B cell (primary cell): ENCODE measurements around the gene CHD9NB. TPM values are rescaled to one million over a fixed set of nuclear protein-coding genes. Genes with fewer than 3 reads are reported as not detected.
"Not testable (repeated sequence)": the region's sequence is repeated elsewhere in the genome, so short reads cannot be mapped to it uniquely, and the experiment has no call there.

Source experiments
- ATAC-seq: fragments of 200-7000 bp; cut with Tn5 transposase; one replicate; pipeline ENCODE4 v1.10.0; 2021; ENCODE audit warnings: low read depth, mild to moderate bottlenecking, moderate number of reproducible peaks, moderate library complexity
- CTCF ChIA-PET: fragments of 350-600 bp; sonication (Branson Sonifier 250); formaldehyde crosslinking; loops from one replicate; lab custom pipeline; 2021; ENCODE audit warnings: antibody characterized with exemption, inconsistent platforms; lab: Charles Lee
- POLR2A ChIA-PET: fragments of 350-600 bp; sonication (Branson Sonifier 250); formaldehyde crosslinking; loops from one replicate; lab custom pipeline; 2021; ENCODE audit warnings: antibody characterized with exemption; lab: Charles Lee
- DNase-seq: peaks from one replicate; pipeline ENCODE4 v3.0.0; 2013
- H2AFZ ChIP-seq: 2 replicates; pipeline ENCODE4 v1.6.1; 2012; ENCODE audit warnings: mild to moderate bottlenecking, low read depth, low read length; ENCODE audit not compliant: insufficient read depth, poor library complexity, severe bottlenecking
- H3K27ac ChIP-seq, 2 donors: 1 replicate in 1 of 2; 2 replicates in 1 of 2; pipeline ENCODE4 v1.5.1; 2012 to 2013; ENCODE audit warnings: low read length in 2 of 2, mild to moderate bottlenecking in 2 of 2, moderate library complexity in 1 of 2
- H3K27me3 ChIP-seq, 4 experiments: fragments of 200-600 bp in 1 of 4; sonication (generic) in 1 of 4; replicated peaks in 1 of 4; 1 replicate in 2 of 4; 2 replicates in 2 of 4; pipeline versions ENCODE4 v1.6.1 to v1.7.0; 2013 to 2016; ENCODE audit warnings: low read length in 3 of 4, mild to moderate bottlenecking in 2 of 4, mixed read lengths in 1 of 4, moderate library complexity in 1 of 4; ENCODE audit not compliant: insufficient read depth in 4 of 4, control insufficient read depth in 3 of 4; ENCODE audit errors: control extremely low read depth in 1 of 4
- H3K36me3 ChIP-seq, 2 experiments: replicated peaks in 1 of 2; 1 replicate in 1 of 2; 2 replicates in 1 of 2; pipeline versions ENCODE4 v1.6.1 to v1.7.1; 2013; ENCODE audit warnings: low read length in 1 of 2; ENCODE audit not compliant: insufficient read depth in 2 of 2, control insufficient read depth in 1 of 2; ENCODE audit errors: control extremely low read depth in 1 of 2, extremely low read depth in 1 of 2
- H3K4me1 ChIP-seq, 2 donors: fragments of 200-600 bp in 1 of 2; sonication (generic) in 1 of 2; 1 replicate in 1 of 2; 2 replicates in 1 of 2; pipeline versions ENCODE4 v1.5.1 to v1.6.1; 2013 to 2017; ENCODE audit warnings: low read length in 2 of 2; ENCODE audit not compliant: control insufficient read depth in 2 of 2, insufficient read depth in 2 of 2
- H3K4me2 ChIP-seq: replicated peaks from 2 replicates; pipeline ENCODE3; 2012; ENCODE audit warnings: mild to moderate bottlenecking, low read depth, low read length; ENCODE audit not compliant: poor library complexity, severe bottlenecking
- H3K4me3 ChIP-seq, 5 experiments: fragments of 200-600 bp in 1 of 5; sonication (generic) in 1 of 5; 1 replicate in 3 of 5; 2 replicates in 2 of 5; pipeline versions ENCODE4 v1.5.1 to v1.7.0; 2011 to 2016; ENCODE audit warnings: low read length in 4 of 5, mild to moderate bottlenecking in 4 of 5, low read depth in 2 of 5, control low read depth in 1 of 5, moderate library complexity in 1 of 5; ENCODE audit not compliant: insufficient read depth in 1 of 5; ENCODE audit errors: control extremely low read depth in 1 of 5, extremely low read depth in 1 of 5
- H3K79me2 ChIP-seq: fragments of 200-600 bp; sonication (generic); one replicate; pipeline ENCODE4 v1.6.0; 2016; ENCODE audit warnings: low read length; ENCODE audit not compliant: control insufficient read depth, insufficient read depth
- H3K9ac ChIP-seq: fragments of 200-600 bp; sonication (generic); 2 replicates; pipeline ENCODE4 v1.6.1; 2017; ENCODE audit warnings: mild to moderate bottlenecking, low read length, moderate library complexity
- H3K9me3 ChIP-seq, 3 donors: one replicate each; pipeline versions ENCODE4 v1.6.1 to v1.7.1; 2013; ENCODE audit warnings: low read length in 2 of 3; ENCODE audit not compliant: control insufficient read depth in 2 of 3, insufficient read depth in 1 of 3; ENCODE audit errors: control extremely low read depth in 1 of 3
- H4K20me1 ChIP-seq: 2 replicates; pipeline ENCODE4 v1.6.0; 2012; ENCODE audit warnings: mild to moderate bottlenecking, low read length; ENCODE audit not compliant: insufficient read depth, control insufficient read depth, poor library complexity, severe bottlenecking
- H3K27ac Mint-ChIP-seq: one replicate; pipeline ENCODE4 v1.8.0; 2021; ENCODE audit warnings: mixed read lengths
- H3K27me3 Mint-ChIP-seq: one replicate; pipeline ENCODE4 v1.8.0; 2021; ENCODE audit warnings: mixed read lengths
- H3K4me1 Mint-ChIP-seq: one replicate; pipeline ENCODE4 v1.8.0; 2021; ENCODE audit warnings: mixed read lengths
- H3K4me3 Mint-ChIP-seq: one replicate; pipeline ENCODE4 v1.8.0; 2021; ENCODE audit warnings: mixed read lengths
- H3K9me3 Mint-ChIP-seq: one replicate; pipeline ENCODE4 v1.8.0; 2022; ENCODE audit warnings: mixed read lengths; ENCODE audit not compliant: insufficient read depth
- EZH2 ChIP-seq: IDR thresholded peaks from 2 replicates; pipeline ENCODE4 v1.6.1; 2012; ENCODE audit warnings: borderline replicate concordance, low read depth, mild to moderate bottlenecking, moderate library complexity, low read length; ENCODE audit not compliant: insufficient read depth, poor library complexity, severe bottlenecking
- WGBS: methylation state at CpG from one replicate; pipeline ENCODE4 v1.1.5; 2013; ENCODE audit warnings: missing lambda C conversion rate; ENCODE audit not compliant: insufficient coverage; 5-methylcytosine and 5-hydroxymethylcytosine counted together
- intact Hi-C: fragments of 100-400 bp; cut with micrococcal nuclease; formaldehyde crosslinking; loops from one replicate; pipeline ENCODE4 v1.10.0; 2022
- polyA plus RNA-seq: library from polyadenylated mRNA; depleted of rRNA; stranded (reverse); fragments of >200 nt; gene quantifications from 2 replicates; pipeline ENCODE4 v1.2.3, GENCODE V29; 2012
- total RNA-seq, 2 donors: library from RNA; stranded (reverse); fragments of 120-200 nt in 1 of 2; gene quantifications; 1 replicate in 1 of 2; 2 replicates in 1 of 2; pipeline versions ENCODE4 v1.2.3 to v1.2.4, GENCODE V29; 2013 to 2022
- TF ChIP-seq, protein P1 (sequence below): fragments of 200-600 bp; IDR thresholded peaks from one replicate; pipeline ENCODE4 v1.8.0; 2022; ENCODE audit warnings: antibody characterized with exemption, mild to moderate bottlenecking

CHD9NB gene
- total and polyA plus RNA-seq, 2 donors (not counting 1 experiment from before 2014, with no cell fraction given), result not detected

DNA sequence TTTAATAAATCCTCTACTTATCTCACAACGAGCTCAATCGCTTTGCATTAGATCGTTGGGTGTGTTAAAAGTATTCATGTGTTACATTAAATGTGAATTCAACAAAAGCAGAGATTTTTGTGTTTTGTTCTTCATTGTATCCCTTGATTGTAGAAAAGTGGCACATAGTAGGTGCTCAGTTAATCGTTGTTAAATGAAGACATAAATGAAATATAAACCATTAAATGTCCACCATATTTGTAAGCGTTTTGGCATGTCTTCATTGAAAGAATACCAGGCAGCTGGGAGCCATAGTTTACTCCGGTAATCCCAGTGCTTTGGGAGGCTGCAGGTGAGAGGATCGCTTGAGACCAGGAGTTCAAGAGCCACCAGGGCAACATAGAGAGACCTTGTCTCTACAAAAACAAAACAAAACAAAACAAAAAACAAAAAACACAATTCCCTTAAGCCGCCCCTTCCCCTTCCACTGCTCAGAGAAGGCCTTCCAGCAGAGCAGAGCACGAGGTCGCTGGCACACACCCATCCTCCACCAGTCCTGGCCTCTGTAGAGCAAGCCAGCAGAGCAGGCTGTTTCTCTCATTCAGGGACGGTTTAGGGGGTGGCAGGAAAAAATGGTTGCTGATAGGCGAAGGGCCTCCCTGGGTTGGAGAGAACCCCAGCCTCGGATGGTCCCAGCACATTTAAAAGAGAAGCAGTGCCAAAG lies 1.4 kb upstream of the CHD9NB start:
- DNase-seq (no peak), ATAC-seq (peak; percentile 16)
- H3K27me3 Mint-ChIP-seq, result no peaks in the 10 kb centered on the region
- no peaks in the 10 kb centered on the region for H3K9me3 ChIP-seq
- peak overlapping the region; percentile 98 for H3K4me3 Mint-ChIP-seq
- H4K20me1 ChIP-seq, result no peaks in the 10 kb centered on the region
- H3K4me1 Mint-ChIP-seq, result peaks cover 35% of the 10 kb centered on the region
- H3K27ac Mint-ChIP-seq, result peak overlapping the region; percentile 97
- peaks cover 28 to 45% of the 10 kb centered on the region in 2 donors for H3K4me1 ChIP-seq
- peak overlapping the region; percentile 79 for H3K9ac ChIP-seq
- POLR2A ChIA-PET, result interaction anchor here (0.6 to 1.2 kb wide), 4 partner anchors 45 to 78 kb away, joined by 3 to 15 read pairs (median 8); no protein-coding TSS in a partner anchor
- H3K27me3 ChIP-seq, result no peaks in the 10 kb centered on the region
- no peaks in the 10 kb centered on the region for H3K9me3 Mint-ChIP-seq
- peak overlapping the region; percentile 89 for H3K4me2 ChIP-seq
- H3K4me3 ChIP-seq, result peak overlapping the region in 4 of 5 experiments; percentile 73 to 83 (median 80)
- peaks cover 47% of the 10 kb centered on the region for H3K79me2 ChIP-seq
- no peaks in the 10 kb centered on the region for H3K36me3 ChIP-seq
- CTCF ChIA-PET, result interaction anchor here (0.6 to 4.8 kb wide), 34 partner anchors 10 to 862 kb away, joined by 3 to 111 read pairs (median 6); no protein-coding TSS in a partner anchor
- intact Hi-C loops, result loop anchor here (1.0 to 2.0 kb wide), 3 partner anchors 45 to 381 kb away; no protein-coding TSS in a partner anchor
- TF ChIP-seq, protein P1, sequence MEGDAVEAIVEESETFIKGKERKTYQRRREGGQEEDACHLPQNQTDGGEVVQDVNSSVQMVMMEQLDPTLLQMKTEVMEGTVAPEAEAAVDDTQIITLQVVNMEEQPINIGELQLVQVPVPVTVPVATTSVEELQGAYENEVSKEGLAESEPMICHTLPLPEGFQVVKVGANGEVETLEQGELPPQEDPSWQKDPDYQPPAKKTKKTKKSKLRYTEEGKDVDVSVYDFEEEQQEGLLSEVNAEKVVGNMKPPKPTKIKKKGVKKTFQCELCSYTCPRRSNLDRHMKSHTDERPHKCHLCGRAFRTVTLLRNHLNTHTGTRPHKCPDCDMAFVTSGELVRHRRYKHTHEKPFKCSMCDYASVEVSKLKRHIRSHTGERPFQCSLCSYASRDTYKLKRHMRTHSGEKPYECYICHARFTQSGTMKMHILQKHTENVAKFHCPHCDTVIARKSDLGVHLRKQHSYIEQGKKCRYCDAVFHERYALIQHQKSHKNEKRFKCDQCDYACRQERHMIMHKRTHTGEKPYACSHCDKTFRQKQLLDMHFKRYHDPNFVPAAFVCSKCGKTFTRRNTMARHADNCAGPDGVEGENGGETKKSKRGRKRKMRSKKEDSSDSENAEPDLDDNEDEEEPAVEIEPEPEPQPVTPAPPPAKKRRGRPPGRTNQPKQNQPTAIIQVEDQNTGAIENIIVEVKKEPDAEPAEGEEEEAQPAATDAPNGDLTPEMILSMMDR, result no peak
- TF ChIP-seq EZH2, result no peak
- 25% methylated on average over 4 of the region's 13 CpGs for WGBS
- H2AFZ ChIP-seq, result peak overlapping the region; percentile 97
- peak overlapping the region in 1 of 2 donors; percentile 82 for H3K27ac ChIP-seq

DNA sequence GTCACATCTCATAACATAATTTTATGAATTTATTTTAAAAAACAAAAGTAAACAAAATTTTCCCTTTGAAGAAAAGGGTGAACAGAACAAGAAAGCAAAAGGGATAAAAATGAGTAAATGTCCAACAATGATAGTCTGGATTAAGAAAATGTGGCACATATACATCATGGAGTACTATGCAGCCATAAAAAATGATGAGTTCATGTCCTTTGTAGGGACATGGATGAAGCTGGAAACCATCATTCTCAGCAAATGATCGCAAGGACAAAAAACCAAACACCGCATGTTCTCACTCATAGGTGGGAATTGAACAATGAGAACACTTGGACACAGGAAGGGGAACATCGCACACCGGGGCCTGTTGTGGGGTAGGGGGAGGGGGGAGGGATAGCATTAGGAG lies 1.4 kb downstream of the CHD9NB start:
- H3K36me3 ChIP-seq, H3K27ac ChIP-seq, H3K9me3 ChIP-seq, H3K27ac Mint-ChIP-seq, H2AFZ ChIP-seq, H3K27me3 ChIP-seq, intact Hi-C loops, H3K9ac ChIP-seq, H3K4me3 Mint-ChIP-seq, POLR2A ChIA-PET, ATAC-seq, H3K4me3 ChIP-seq, H4K20me1 ChIP-seq, DNase-seq, H3K4me2 ChIP-seq, CTCF ChIA-PET, H3K9me3 Mint-ChIP-seq, H3K27me3 Mint-ChIP-seq: not testable (repeated sequence)
- H3K4me1 ChIP-seq, result peaks cover 9 to 16% of the 10 kb centered on the region in 2 donors
- H3K4me1 Mint-ChIP-seq, result peaks cover 12% of the 10 kb centered on the region
- peaks cover 18% of the 10 kb centered on the region for H3K79me2 ChIP-seq
- WGBS, result no CpG with 5 or more reads among the region's 4 CpGs
